ENCODE data around the gene ZNF433.
"Not testable (repeated sequence)": the region's sequence is repeated elsewhere in the genome, so short reads cannot be mapped to it uniquely, and the experiment has no call there.

The ZNF433 gene

DNA sequence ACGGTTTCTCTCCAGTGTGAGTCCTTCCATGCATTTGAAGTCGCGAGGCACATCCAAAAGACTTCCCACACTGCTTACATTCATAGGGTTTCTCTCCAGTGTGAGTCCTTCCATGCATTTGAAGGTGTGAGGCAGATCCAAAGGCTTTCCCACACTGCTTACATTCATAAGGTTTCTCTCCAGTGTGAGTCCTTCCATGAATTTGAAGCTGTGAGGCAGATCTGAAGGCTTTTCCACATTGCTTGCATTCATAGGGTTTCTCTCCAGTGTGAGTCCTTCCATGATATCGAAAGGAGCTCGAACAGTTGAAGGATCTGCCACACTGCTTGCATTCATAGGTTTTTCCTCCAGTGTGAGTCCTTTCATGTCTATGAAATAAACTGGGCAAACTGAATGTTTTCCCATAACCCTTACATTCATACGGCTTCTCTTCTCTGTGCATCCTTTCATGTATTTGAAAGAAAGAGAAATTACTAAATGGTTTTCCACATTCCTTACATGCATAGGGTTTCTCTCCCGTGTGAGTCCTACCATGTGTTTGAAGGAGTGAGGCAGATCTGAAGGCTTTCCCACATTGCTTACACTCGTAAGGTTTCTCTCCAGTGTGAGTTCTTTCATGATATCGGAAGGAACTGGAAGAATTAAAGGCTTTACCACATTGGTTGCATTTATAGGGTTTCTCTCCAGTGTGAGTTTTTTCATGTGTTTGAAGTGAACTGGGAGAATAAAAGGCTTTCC lies 20.3 kb downstream of the ZNF433 start:
- H3K9ac ChIP-seq, result no peak overlapping the region
- peak overlapping the region; percentile 12 to 55 (median 30); a peak in 13 of 20 replicates for H3K4me3 ChIP-seq
- no peaks in the 10 kb centered on the region for H3K4me1 ChIP-seq
- H3K27ac ChIP-seq, result no peak overlapping the region
- TF ChIP-seq Cebpa-rat (IDR thresholded peaks at IDR 0.05), result no peak
- 0 out of 22 replicates have a peak, but pooled peaks cover 0 to 4% (median 0%) of the 10 kb centered on the region in 11 experiments for H3K27me3 ChIP-seq
- H4K20me1 ChIP-seq, result no peaks in the 10 kb centered on the region
- no peak overlapping the region for H3K4me2 ChIP-seq
- peaks cover 94 to 98% (median 97%) of the 10 kb centered on the region in 11 experiments for H3K36me3 ChIP-seq
- peaks cover 98 to 100% (median 100%) of the 10 kb centered on the region in 11 experiments for H3K9me3 ChIP-seq (replicated peaks in 1 of 11)

DNA sequence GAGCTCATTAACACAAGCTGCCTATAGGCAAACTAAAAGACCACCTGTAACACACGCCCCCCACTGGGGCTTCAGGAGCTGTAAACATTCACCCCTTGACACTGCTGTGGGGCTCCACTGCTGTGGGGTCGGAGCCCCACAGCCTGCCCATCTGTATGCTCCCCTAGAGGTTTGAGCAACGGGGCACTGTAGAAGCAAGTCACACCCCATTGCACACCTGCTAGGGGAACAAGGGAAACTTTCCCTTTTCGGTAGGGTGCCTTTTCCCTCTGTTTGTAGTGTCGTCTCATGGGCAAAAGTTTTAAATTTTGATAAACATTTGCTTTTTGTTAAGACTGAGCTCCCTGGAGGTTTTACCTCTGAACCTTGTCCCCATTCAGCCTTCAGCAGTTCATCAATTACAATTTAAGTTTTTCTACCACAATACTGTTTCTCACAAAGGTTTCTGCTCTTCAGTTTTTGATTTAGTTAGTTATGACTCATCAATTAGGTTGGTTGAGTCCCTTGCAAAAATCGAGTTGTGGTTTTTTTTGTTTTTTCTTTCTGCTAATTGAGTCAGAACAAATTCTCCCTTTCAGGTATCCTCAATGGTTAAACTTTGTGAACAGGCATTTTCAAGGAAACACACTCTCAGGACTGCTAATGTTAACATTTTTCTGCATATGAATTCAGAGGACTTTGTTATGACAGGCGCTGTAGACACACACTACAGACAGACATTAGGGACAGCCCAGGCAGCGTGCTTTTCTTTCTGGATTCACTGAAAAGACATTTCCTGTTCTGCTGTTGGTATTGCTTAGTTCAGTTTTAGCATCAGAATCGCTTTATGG lies 35.1 kb downstream of the ZNF433 start:
- no peaks in the 10 kb centered on the region for H3K27me3 ChIP-seq
- TF ChIP-seq Cebpa-rat (IDR thresholded peaks at IDR 0.05), result no peak
- peak overlapping the region in 4 of 11 experiments; percentile 10 to 39 (median 29); a peak in 6 of 22 replicates for H3K9ac ChIP-seq
- H3K4me1 ChIP-seq, result peaks cover 16 to 27% (median 23%) of the 10 kb centered on the region in 10 experiments
- peak overlapping the region in 4 of 10 experiments; percentile 20 to 36 (median 28); a peak in 5 of 20 replicates for H3K4me3 ChIP-seq
- peaks cover 0 to 32% (median 13%) of the 10 kb centered on the region in 11 experiments; a peak in 12 of 22 replicates for H4K20me1 ChIP-seq
- peak overlapping the region; percentile 41 to 87 (median 73); a peak in 21 of 22 replicates for H3K4me2 ChIP-seq
- H3K9me3 ChIP-seq (replicated peaks in 1 of 11), result peaks cover 82 to 93% (median 89%) of the 10 kb centered on the region in 11 experiments
- H3K36me3 ChIP-seq, result peaks cover 76 to 92% (median 85%) of the 10 kb centered on the region in 11 experiments
- H3K27ac ChIP-seq, result peak overlapping the region in 8 of 11 experiments; percentile 12 to 57 (median 38); a peak in 11 of 22 replicates

GRCh38 chr19:11995174-11995573 lies 40.3 kb downstream of the ZNF433 start:
- Histone ChIP-seq H3K27me3 (no peaks in the 10 kb centered on the region), H3K4me3 (peak overlapping the region in 2 of 10 experiments; percentile 30 to 36; a peak in 5 of 20 replicates), H3K4me2 (peak overlapping the region in 5 of 11 experiments; percentile 10 to 24 (median 15); a peak in 2 of 22 replicates), H4K20me1 (peaks cover 0 to 65% (median 22%) of the 10 kb centered on the region in 11 experiments; a peak in 14 of 22 replicates), H3K9ac (no peak overlapping the region), H3K4me1 (peaks cover 12 to 37% (median 26%) of the 10 kb centered on the region in 10 experiments), H3K27ac (no peak overlapping the region), H3K9me3 (replicated peaks in 1 of 11) (peaks cover 76 to 100% (median 99%) of the 10 kb centered on the region in 11 experiments), H3K36me3 (peaks cover 84 to 99% (median 97%) of the 10 kb centered on the region in 11 experiments)
- no peak for TF ChIP-seq Cebpa-rat (IDR thresholded peaks at IDR 0.05)

- H3K4me2 ChIP-seq, result peak overlapping the region in 5 of 11 experiments; percentile 3 to 27 (median 19); a peak in 6 of 22 replicates
- H3K9ac ChIP-seq, result not testable (repeated sequence)
- peaks cover 0 to 73% (median 31%) of the 10 kb centered on the region in 11 experiments; a peak in 14 of 22 replicates for H4K20me1 ChIP-seq
These were observed 43.6 kb downstream of the ZNF433 start for GRCh38 chr19:11991921-11992320.

DNA sequence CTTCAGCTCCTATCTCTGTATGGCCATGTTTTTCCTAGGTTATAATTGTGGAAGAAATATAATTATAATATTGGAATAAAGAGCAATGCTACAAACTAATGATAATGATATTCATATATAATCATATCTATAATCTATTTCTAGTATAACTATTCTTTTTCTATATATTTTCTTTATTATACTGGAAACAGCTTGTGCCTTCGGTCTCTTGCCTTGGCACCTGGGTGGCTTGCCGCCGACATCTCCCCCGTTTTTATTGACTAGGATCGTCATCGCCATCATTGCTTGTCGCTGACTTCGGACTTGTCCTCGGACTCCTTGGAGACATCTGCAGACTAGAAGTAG lies 46.4 kb downstream of the ZNF433 start:
- no peak for TF ChIP-seq Cebpa-rat (IDR thresholded peaks at IDR 0.05)
- H3K27ac ChIP-seq, result 0 out of 22 replicates have a peak overlapping the region, but pooled peaks of 2 of the 11 experiments have one; percentile 90 to 95
- peaks cover 34 to 50% (median 49%) of the 10 kb centered on the region in 11 experiments for H3K36me3 ChIP-seq
- H3K9me3 ChIP-seq (replicated peaks in 1 of 11), result peaks cover 39 to 74% (median 59%) of the 10 kb centered on the region in 11 experiments
- peaks cover 0 to 39% (median 26%) of the 10 kb centered on the region in 10 experiments; a peak in 17 of 20 replicates for H3K4me1 ChIP-seq
- H3K4me2 ChIP-seq, result peak overlapping the region; percentile 76 to 97 (median 86); a peak in 21 of 22 replicates
- peaks cover 0 to 63% (median 31%) of the 10 kb centered on the region in 11 experiments; a peak in 14 of 22 replicates for H4K20me1 ChIP-seq
- peak overlapping the region in 7 of 11 experiments; percentile 89 to 97 (median 92); a peak in 11 of 22 replicates for H3K9ac ChIP-seq
- peak overlapping the region; percentile 88 to 100 (median 94); a peak in 18 of 20 replicates for H3K4me3 ChIP-seq
- no peaks in the 10 kb centered on the region for H3K27me3 ChIP-seq

More at GRCh38 chr19:11991921-11992320, 43.6 kb downstream of the ZNF433 start:
- H3K27ac ChIP-seq, H3K4me3 ChIP-seq, H3K27me3 ChIP-seq: not testable (repeated sequence)
- Histone ChIP-seq H3K9me3 (replicated peaks in 1 of 11) (peaks cover 44 to 77% (median 71%) of the 10 kb centered on the region in 11 experiments), H3K4me1 (peaks cover 0 to 34% (median 21%) of the 10 kb centered on the region in 10 experiments; a peak in 17 of 20 replicates), H3K36me3 (peaks cover 60 to 79% (median 76%) of the 10 kb centered on the region in 11 experiments)

GRCh38 chr19:11987405-11988281 lies 47.8 kb downstream of the ZNF433 start:
- H3K27ac ChIP-seq, result peak overlapping the region; percentile 78 to 96 (median 91)
- H3K4me2 ChIP-seq, result peak overlapping the region; percentile 76 to 97 (median 86)
- no peaks in the 10 kb centered on the region for H3K27me3 ChIP-seq
- peaks cover 26 to 42% (median 35%) of the 10 kb centered on the region in 11 experiments for H3K36me3 ChIP-seq
- peaks cover 0 to 49% (median 31%) of the 10 kb centered on the region in 11 experiments; a peak in 14 of 22 replicates for H4K20me1 ChIP-seq
- TF ChIP-seq Cebpa-rat (IDR thresholded peaks at IDR 0.05), result no peak
- H3K4me3 ChIP-seq, result peak overlapping the region; percentile 88 to 100 (median 94)
- H3K9ac ChIP-seq, result peak overlapping the region; percentile 89 to 97 (median 92)
- H3K9me3 ChIP-seq (replicated peaks in 1 of 11), result peaks cover 39 to 74% (median 59%) of the 10 kb centered on the region in 11 experiments
- H3K4me1 ChIP-seq, result peaks cover 0 to 39% (median 26%) of the 10 kb centered on the region in 10 experiments; a peak in 17 of 20 replicates

GRCh38 chr19:11986754-11987153 lies 48.7 kb downstream of the ZNF433 start:
- Histone ChIP-seq H3K9ac (no peak overlapping the region), H3K36me3 (peaks cover 19 to 39% (median 26%) of the 10 kb centered on the region in 11 experiments), H3K27ac (no peak overlapping the region), H3K27me3 (no peaks in the 10 kb centered on the region), H4K20me1 (peaks cover 0 to 40% (median 31%) of the 10 kb centered on the region in 11 experiments; a peak in 13 of 22 replicates), H3K4me1 (peaks cover 0 to 33% (median 25%) of the 10 kb centered on the region in 10 experiments; a peak in 17 of 20 replicates), H3K4me2 (peak overlapping the region in 10 of 11 experiments; percentile 29 to 93 (median 45); a peak in 11 of 22 replicates), H3K4me3 (peak overlapping the region in 2 of 10 experiments; percentile 89 to 91; a peak in 2 of 20 replicates), H3K9me3 (replicated peaks in 1 of 11) (peaks cover 47 to 74% (median 60%) of the 10 kb centered on the region in 11 experiments)
- no peak for TF ChIP-seq Cebpa-rat (IDR thresholded peaks at IDR 0.05)

Measured in BLaER1 treated with 17β-estradiol and CSF1 and Interleukin-3, amounts not matched to agents 10 nM and 100 nM (cell line).